ENCODE data around the gene ANKRD10.

DNA sequence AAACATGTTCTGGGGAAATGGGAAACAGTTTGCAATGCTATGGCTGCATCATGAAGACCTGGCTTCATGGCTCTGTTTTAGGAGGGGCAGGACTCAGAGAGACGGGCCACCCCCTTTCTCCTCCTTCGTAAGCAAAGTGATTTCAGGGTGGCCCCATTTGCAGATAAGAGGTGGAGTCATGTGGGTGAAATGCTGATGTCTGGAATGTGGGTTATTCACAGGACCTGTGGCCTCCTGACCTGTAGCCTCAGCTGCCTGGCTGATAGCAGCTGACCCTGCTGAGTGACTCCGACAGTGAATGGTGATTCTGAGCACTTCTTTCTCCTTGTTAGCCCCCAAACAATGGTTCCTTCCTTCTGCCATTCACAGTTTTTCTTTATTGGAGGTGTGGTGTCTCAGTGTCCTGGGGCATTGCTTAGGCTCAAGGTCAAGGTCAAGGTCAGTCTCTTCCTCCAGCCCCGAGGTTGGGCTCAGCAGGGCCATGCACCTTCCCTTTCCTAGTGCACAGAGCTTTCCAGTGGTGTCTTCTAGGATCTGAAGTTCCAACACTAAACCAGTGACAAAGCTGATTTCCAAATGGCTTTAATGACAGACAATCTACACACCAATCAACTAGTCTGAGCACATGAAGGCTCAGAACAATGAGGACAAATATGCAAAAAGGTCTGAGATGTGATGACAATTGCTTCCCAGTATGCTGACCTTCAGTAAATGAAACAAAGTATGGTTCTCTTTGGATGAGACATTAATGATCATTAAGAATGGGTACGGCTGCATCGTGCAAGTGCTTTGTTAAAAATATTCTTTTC lies 49.6 kb upstream of the ANKRD10 start:
- TF ChIP-seq GATA2 (IDR thresholded peaks at IDR 0.05; ENCODE audit: low read depth, low read length) (no peak), GATA3 (IDR thresholded peaks at IDR 0.05; ENCODE audit: low read depth, low read length) (no peak)

Data from SH-SY5Y (cell line).